Gastrocnemius medialis (tissue), 4 donors: ENCODE data around the gene KRT75. TPM values are rescaled to one million over a fixed set of nuclear protein-coding genes. Genes with fewer than 3 reads are reported as not detected.
"Not testable (repeated sequence)": the region's sequence is repeated elsewhere in the genome, so short reads cannot be mapped to it uniquely, and the experiment has no call there.

Source experiments
- ATAC-seq, 2 donors: fragments of 150-250 bp; one replicate each; pipeline ENCODE4 v1.9.1; 2016
- DNase-seq, 2 donors: peaks; one replicate each; pipeline ENCODE4 v3.0.0-alpha.2; 2019
- H3K27ac ChIP-seq, 4 donors: fragments of 200-600 bp; sonication (generic); 1 replicate in 1 of 4; 2 replicates in 3 of 4; pipeline ENCODE4 v1.5.1; 2016 to 2018; ENCODE audit warnings: mild to moderate bottlenecking in 2 of 4, moderate library complexity in 1 of 4
- H3K27me3 ChIP-seq, 3 donors: fragments of 200-600 bp; sonication (generic) in 2 of 3; 1 replicate in 1 of 3; 2 replicates in 2 of 3; pipeline versions ENCODE4 v1.5.1 to v1.6.0; 2016 to 2019; ENCODE audit warnings: mild to moderate bottlenecking in 1 of 3, moderate library complexity in 1 of 3
- H3K36me3 ChIP-seq, 2 donors: fragments of 200-600 bp; sonication (generic) in 1 of 2; one replicate each; pipeline ENCODE4 v1.5.1; 2017 to 2018
- H3K4me1 ChIP-seq, 2 donors: fragments of 200-600 bp; sonication (generic) in 1 of 2; one replicate each; pipeline ENCODE4 v1.5.1; 2016 to 2017; ENCODE audit warnings: mild to moderate bottlenecking in 2 of 2
- H3K4me3 ChIP-seq, 4 donors: fragments of 200-600 bp; sonication (generic) in 3 of 4; 1 replicate in 1 of 4; 2 replicates in 3 of 4; pipeline ENCODE4 v1.5.1; 2016 to 2019; ENCODE audit warnings: mild to moderate bottlenecking in 2 of 4
- H3K9me3 ChIP-seq, 3 donors: fragments of 200-600 bp; sonication (generic) in 2 of 3; 1 replicate in 1 of 3; 2 replicates in 2 of 3; pipeline ENCODE4 v1.5.1; 2016 to 2019
- CTCF ChIP-seq, 5 experiments: fragments of 450-650 bp in 3 of 5; fragments of 200-600 bp in 2 of 5; sonication (generic) in 2 of 5; IDR thresholded peaks in 4 of 5; conservative IDR thresholded peaks in 1 of 5; 1 replicate in 4 of 5; 2 replicates in 1 of 5; pipeline ENCODE4 v1.5.1; 2016 to 2019; ENCODE audit warnings: antibody characterized with exemption in 5 of 5, mild to moderate bottlenecking in 3 of 5, moderate library complexity in 3 of 5
- POLR2A ChIP-seq, 2 donors: fragments of 450-650 bp; IDR thresholded peaks; one replicate each; pipeline ENCODE4 v1.6.1; 2017; ENCODE audit warnings: antibody characterized with exemption in 2 of 2, mild to moderate bottlenecking in 2 of 2, moderate library complexity in 2 of 2
- in situ Hi-C, 4 donors: fragments of 200-750 bp; cut with MboI; loops; one replicate each; pipeline versions ENCODE4 v1.15.0 to v1.8.0; 2017; ENCODE audit warnings: low sequenced_read_pairs in 4 of 4
- intact Hi-C: fragments of 100-400 bp; cut with DNase I; formaldehyde crosslinking; loops from one replicate; pipeline ENCODE4 v1.15.1; 2023; ENCODE audit warnings: low total_unique reads
- total RNA-seq, 4 donors: library from RNA; depleted of rRNA; stranded (reverse); fragments of >200 nt; gene quantifications; one replicate each; pipeline versions ENCODE4 v1.1.0 to v1.2.3, GENCODE V29; 2016

KRT75 gene
- total RNA-seq, 4 donors from 2014 or later, result not detected

- H3K27ac ChIP-seq, result no peak overlapping the region
- no peaks in the 10 kb centered on the region for H3K4me1 ChIP-seq
- intact Hi-C loops, result no loop called here
- no peaks in the 10 kb centered on the region for H3K36me3 ChIP-seq
- TF ChIP-seq CTCF (IDR thresholded peaks at IDR 0.05 in 4 of 5, conservative IDR thresholded peaks at IDR 0.05 in 1 of 5) (no peak), POLR2A (IDR thresholded peaks at IDR 0.05) (no peak)
- in situ Hi-C loops, result no loop called here
- ATAC-seq, result no peak
- H3K27me3 ChIP-seq, result no peaks in the 10 kb centered on the region
- H3K4me3 ChIP-seq, result no peak overlapping the region
- DNase-seq, result no peak
- H3K9me3 ChIP-seq, result no peaks in the 10 kb centered on the region
Measured at GRCh38 chr12:52454411-52455201, 20.4 kb upstream of the KRT75 start.

- no peak for DNase-seq
- in situ Hi-C loops (no loop called here), intact Hi-C loops (no loop called here)
- Histone ChIP-seq H3K9me3 (no peaks in the 10 kb centered on the region), H3K4me3 (no peak within 1 kb of the TSS), H3K27me3 (no peaks in the 10 kb centered on the region), H3K36me3 (no peaks in the 10 kb centered on the region), H3K4me1 (no peaks in the 10 kb centered on the region), H3K27ac (no peak within 1 kb of the TSS)
- no peak for TF ChIP-seq CTCF (IDR thresholded peaks at IDR 0.05 in 4 of 5, conservative IDR thresholded peaks at IDR 0.05 in 1 of 5)
- no peak for TF ChIP-seq POLR2A (IDR thresholded peaks at IDR 0.05)
- no peak for ATAC-seq
Measured at GRCh38 chr12:52452101-52452500, 17.9 kb upstream of the KRT75 start, which contains the start of gene KRT6B. Gene KRT6B (minus strand): TSS chr12:52452146. CDS start chr12:52452078, 68 bp downstream.

- H3K36me3 ChIP-seq, result no peaks in the 10 kb centered on the region
- no peaks in the 10 kb centered on the region for H3K9me3 ChIP-seq
- DNase-seq (no peak), ATAC-seq (no peak)
- H3K27ac ChIP-seq, result no peak overlapping the region
- no peaks in the 10 kb centered on the region for H3K27me3 ChIP-seq
- H3K4me3 ChIP-seq, result no peak overlapping the region
- in situ Hi-C loops (no loop called here), intact Hi-C loops (no loop called here)
- no peak for TF ChIP-seq POLR2A (IDR thresholded peaks at IDR 0.05)
- no peaks in the 10 kb centered on the region for H3K4me1 ChIP-seq
Measured at GRCh38 chr12:52448228-52448627, 14.1 kb upstream of the KRT75 start.

GRCh38 chr12:52447196-52447595 lies 13.0 kb upstream of the KRT75 start:
- H3K36me3 ChIP-seq, H3K4me3 ChIP-seq, intact Hi-C loops, ATAC-seq, DNase-seq, H3K27me3 ChIP-seq, in situ Hi-C loops, H3K27ac ChIP-seq, H3K9me3 ChIP-seq, H3K4me1 ChIP-seq: not testable (repeated sequence)

- no peak overlapping the region for H3K27ac ChIP-seq
- H3K4me1 ChIP-seq, result no peaks in the 10 kb centered on the region
- in situ Hi-C loops, result no loop called here
- DNase-seq (no peak), ATAC-seq (no peak)
- no peaks in the 10 kb centered on the region for H3K36me3 ChIP-seq
- no peaks in the 10 kb centered on the region for H3K9me3 ChIP-seq
- intact Hi-C loops, result no loop called here
- no peak overlapping the region for H3K4me3 ChIP-seq
- peaks cover 0 to 5% (median 0%) of the 10 kb centered on the region in 3 donors for H3K27me3 ChIP-seq
- TF ChIP-seq CTCF (IDR thresholded peaks at IDR 0.05 in 4 of 5, conservative IDR thresholded peaks at IDR 0.05 in 1 of 5) (no peak), POLR2A (IDR thresholded peaks at IDR 0.05) (no peak)
Measured at GRCh38 chr12:52446367-52447045, 12.3 kb upstream of the KRT75 start.
